ENCODE results near the gene PFKFB3. TPM values are rescaled to one million over a fixed set of nuclear protein-coding genes. Genes with fewer than 3 reads are reported as not detected.

PFKFB3 gene
- total and polyA plus RNA-seq, 9 of the 15 experiments (the other 6 are each of a cell fraction or from before 2014, with no cell fraction given) = 0.46 to 21.6 (median 7.8) TPM

- no peaks in the 10 kb centered on the region for H3K9me3 ChIP-seq (replicated peaks; ENCODE audit: control insufficient read depth, insufficient read depth, low read depth, low read length)
- peaks cover 8% of the 10 kb centered on the region for H3K9me1 ChIP-seq (ENCODE audit: control insufficient read depth, insufficient read depth, low read length)
- H4K20me1 ChIP-seq (replicated peaks; ENCODE audit: control insufficient read depth, insufficient read depth, low read length) = peaks cover 11% of the 10 kb centered on the region
- CTCF ChIA-PET (ENCODE audit: low intra/inter-chr PET ratio) = no interaction called here
- peak overlapping the region; percentile 64 for H3K4me2 ChIP-seq (ENCODE audit: insufficient read depth, low read length)
- no TSS peak for BruUV-seq (replicated peaks)
- peak overlapping the region; percentile 69 for H2AFZ ChIP-seq (ENCODE audit: low read depth, low read length)
- H3K36me3 ChIP-seq (ENCODE audit: control insufficient read depth, insufficient read depth, low read length) = peaks cover 27% of the 10 kb centered on the region
- no peaks in the 10 kb centered on the region for H3K27me3 ChIP-seq (ENCODE audit: control insufficient read depth in 2 of 2, insufficient read depth in 2 of 2, low read length in 2 of 2)
- peak overlapping the region; percentile 50 to 86; a peak in 2 of 4 replicates for H3K9ac ChIP-seq (ENCODE audit: insufficient read depth in 1 of 2, low read depth in 2 of 2, low read length in 2 of 2)
- peak overlapping the region; percentile 80; the same call in 1 of the 2 replicates for H3K4me3 ChIP-seq
- in situ Hi-C loops (cut with MboI) (no loop called here), intact Hi-C loops (cut with micrococcal nuclease) (loop anchor here (5.0 kb wide), 1 partner anchor 75 kb away; the partner anchor contains the start of gene RBM17)
- peaks cover 19 to 33% of the 10 kb centered on the region in 2 experiments for H3K4me1 ChIP-seq (replicated peaks in 1 of 2; ENCODE audit: control insufficient read depth in 2 of 2, insufficient read depth in 2 of 2, low read length in 2 of 2)
- ATAC-seq (0 out of 3 replicates have a peak, but pooled peaks have one; percentile 20), DNase-seq (ENCODE audit: extremely low read depth in 1 of 4, low spot score in 3 of 4) (peak in 3 of 4 experiments; percentile 48 to 61 (median 50)), FAIRE-seq (peak; percentile 23)
- H3K79me2 ChIP-seq (ENCODE audit: control insufficient read depth, insufficient read depth, low read length) = peaks cover 56% of the 10 kb centered on the region
- H3K27ac ChIP-seq (ENCODE audit: extremely low read depth, low read depth, low read length) = peak overlapping the region; percentile 62
- 33% methylated on average over 11 of the region's 12 CpGs for WGBS (ENCODE audit: insufficient coverage, low coverage, missing lambda C conversion rate)
- POLR2A ChIA-PET = interaction anchor here (1.0 to 2.9 kb wide), 3 partner anchors 10 to 14 kb away, joined by 3 to 38 read pairs (median 4); no protein-coding TSS in a partner anchor
- TF ChIP-seq ZNF77 (CRISPR knock-in tag; IDR thresholded peaks at IDR 0.05) (no peak), ATF3 (IDR thresholded peaks at IDR 0.05) (0 out of 2 replicates have a peak, but pooled peaks have one; percentile 28), ATF3 (CRISPR knock-in tag; conservative IDR thresholded peaks at IDR 0.05) (no peak), KLF13 (tag; IDR thresholded peaks at IDR 0.05; ENCODE audit: borderline replicate concordance, low read depth) (0 out of 2 replicates have a peak, but pooled peaks have one; percentile 35), NRF1 (conservative IDR thresholded peaks at IDR 0.05 in 1 of 2, IDR thresholded peaks at IDR 0.05 in 1 of 2) (peak in 1 of 2 experiments; percentile 27; a peak in 2 of 4 replicates), ESRRA (IDR thresholded peaks at IDR 0.05; ENCODE audit: borderline replicate concordance, low read depth) (peak; percentile 52; the same call in 1 of the 2 replicates), MNT (conservative IDR thresholded peaks at IDR 0.05) (0 out of 4 replicates have a peak, but pooled peaks of 1 of the 2 experiments have one; percentile 6), POLR2A (conservative IDR thresholded peaks at IDR 0.05) (no peak)
Observed at GRCh38 chr10:6162589-6163356, 40.0 kb upstream of the PFKFB3 start.
